GM12878 (cell line): ENCODE measurements around the gene GAS2L1.

Experiments
- CTCF ChIP-seq, 3 experiments: IDR thresholded peaks in 2 of 3; conservative IDR thresholded peaks in 1 of 3; 2 replicates each; pipeline ENCODE4 v1.5.1; 2011; ENCODE audit warnings: low read depth in 3 of 3, low read length in 3 of 3, mild to moderate bottlenecking in 3 of 3, control low read depth in 2 of 3, moderate library complexity in 2 of 3, inconsistent platforms in 1 of 3, mixed read lengths in 1 of 3; ENCODE audit not compliant: control insufficient read depth in 2 of 3, insufficient read depth in 1 of 3; ENCODE audit errors: extremely low read depth in 1 of 3
- HDAC2 ChIP-seq: fragments of 200-600 bp; sonication (generic); IDR thresholded peaks from 2 replicates; pipeline ENCODE4 v1.6.1; 2017
- IKZF1 ChIP-seq: fragments of 450-650 bp; conservative IDR thresholded peaks from 2 replicates; pipeline ENCODE4 v1.6.1; 2017; ENCODE audit warnings: antibody characterized with exemption, mild to moderate bottlenecking

GRCh38 chr22:29302402-29302680, 4.1 kb upstream of the GAS2L1 start:
- TF ChIP-seq HDAC2 (no peak), IKZF1 (no peak), CTCF (IDR thresholded peaks at IDR 0.05 in 2 of 3, conservative IDR thresholded peaks at IDR 0.05 in 1 of 3; ENCODE audit: control insufficient read depth in 2 of 3, extremely low read depth in 1 of 3, insufficient read depth in 1 of 3, low read depth in 3 of 3, low read length in 3 of 3) (no peak)
